Gastroesophageal sphincter (tissue), 4 donors: Measurements from ENCODE around the gene SCO2. TPM values are rescaled to one million over a fixed set of nuclear protein-coding genes. Genes with fewer than 3 reads are reported as not detected.
A peak's percentile ranks its signal among the peaks of the same experiment; 100 is the strongest.

Source experiments
- ATAC-seq: fragments of 150-250 bp; one replicate; pipeline ENCODE4 v1.9.1; 2016; ENCODE audit warnings: mild to moderate bottlenecking, moderate library complexity
- H3K27ac ChIP-seq, 4 donors: fragments of 200-600 bp; sonication (generic) in 3 of 4; 1 replicate in 3 of 4; 2 replicates in 1 of 4; pipeline ENCODE4 v1.5.1; 2016 to 2019
- H3K27me3 ChIP-seq: fragments of 200-600 bp; sonication (generic); one replicate; pipeline ENCODE4 v1.5.1; 2019
- H3K36me3 ChIP-seq, 2 donors: fragments of 200-600 bp; sonication (generic); one replicate each; pipeline ENCODE4 v1.5.1; 2019; ENCODE audit warnings: control low read depth in 1 of 2
- H3K4me1 ChIP-seq, 3 donors: fragments of 200-600 bp; sonication (generic); 1 replicate in 2 of 3; 2 replicates in 1 of 3; pipeline ENCODE4 v1.5.1; 2016 to 2019; ENCODE audit warnings: control low read depth in 2 of 3
- H3K4me3 ChIP-seq, 2 donors: fragments of 200-600 bp; sonication (generic); one replicate each; pipeline ENCODE4 v1.5.1; 2019; ENCODE audit warnings: mild to moderate bottlenecking in 1 of 2, moderate library complexity in 1 of 2
- H3K9me3 ChIP-seq, 3 donors: fragments of 200-600 bp; sonication (generic); one replicate each; pipeline ENCODE4 v1.5.1; 2017 to 2019; ENCODE audit warnings: control low read depth in 2 of 3
- EP300 ChIP-seq: sonication (generic); formaldehyde crosslinking; IDR thresholded peaks from one replicate; pipeline ENCODE4 v1.6.1; 2017; ENCODE audit warnings: antibody characterized with exemption, mild to moderate bottlenecking
- POLR2A ChIP-seq, 2 donors: fragments of 450-650 bp; IDR thresholded peaks; one replicate each; pipeline ENCODE4 v1.6.1; 2017; ENCODE audit warnings: antibody characterized with exemption in 2 of 2, mild to moderate bottlenecking in 2 of 2, moderate library complexity in 1 of 2
- POLR2AphosphoS5 ChIP-seq: sonication (generic); formaldehyde crosslinking; IDR thresholded peaks from one replicate; pipeline ENCODE4 v1.6.1; 2017; ENCODE audit warnings: antibody characterized with exemption
- WGBS, 2 donors: methylation state at CpG; one replicate each; pipeline ENCODE4 v1.1.5; 2018; ENCODE audit warnings: low coverage in 1 of 2; 5-methylcytosine and 5-hydroxymethylcytosine counted together
- total RNA-seq, 4 donors: library from RNA; depleted of rRNA; stranded (reverse); fragments of >200 nt; gene quantifications; one replicate each; pipeline ENCODE4 v1.1.0, GENCODE V29; 2016
- TF ChIP-seq, protein P1 (sequence below), 4 experiments: fragments of 200-600 bp in 2 of 4; fragments of 450-650 bp in 2 of 4; sonication (generic) in 1 of 4; IDR thresholded peaks; one replicate each; pipeline ENCODE4 v1.5.1; 2017 to 2019; ENCODE audit warnings: antibody characterized with exemption in 4 of 4, mild to moderate bottlenecking in 2 of 4, moderate library complexity in 2 of 4

Gene SCO2
- total RNA-seq, 4 donors from 2014 or later = 1.2 to 1.8 TPM; not detected in 2

DNA sequence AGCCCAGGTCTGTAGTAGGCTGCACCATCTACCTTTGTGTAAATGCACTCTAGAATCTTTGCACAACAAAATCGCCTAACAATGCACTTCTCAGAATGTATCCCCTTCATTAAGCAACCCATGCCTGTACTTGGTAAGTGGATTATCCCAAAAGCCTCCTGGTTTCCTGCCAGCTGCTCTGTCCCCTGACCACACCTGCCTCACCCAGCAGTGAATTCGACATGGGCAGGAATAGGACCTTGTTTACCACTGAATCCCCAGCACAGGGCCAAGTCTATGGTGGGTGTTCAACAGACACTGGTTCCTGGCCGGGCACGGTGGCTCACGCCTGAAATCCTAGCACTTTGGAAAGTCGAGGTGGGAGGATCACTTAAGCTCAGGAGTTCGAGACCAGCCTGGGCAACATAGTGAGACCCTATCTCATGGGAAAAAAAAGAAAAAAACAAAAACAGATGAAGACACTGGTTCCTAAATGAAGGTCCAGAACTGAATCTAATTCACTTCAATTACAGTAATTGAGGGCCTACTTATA, 42.4 kb upstream of the SCO2 start:
- Histone ChIP-seq H3K4me3 (no peak overlapping the region), H3K27ac (no peak overlapping the region), H3K36me3 (peaks cover 0 to 55% of the 10 kb centered on the region in 2 donors), H3K4me1 (peaks cover 0 to 18% (median 7%) of the 10 kb centered on the region in 3 donors), H3K27me3 (no peaks in the 10 kb centered on the region), H3K9me3 (no peaks in the 10 kb centered on the region)
- TF ChIP-seq, protein P1, sequence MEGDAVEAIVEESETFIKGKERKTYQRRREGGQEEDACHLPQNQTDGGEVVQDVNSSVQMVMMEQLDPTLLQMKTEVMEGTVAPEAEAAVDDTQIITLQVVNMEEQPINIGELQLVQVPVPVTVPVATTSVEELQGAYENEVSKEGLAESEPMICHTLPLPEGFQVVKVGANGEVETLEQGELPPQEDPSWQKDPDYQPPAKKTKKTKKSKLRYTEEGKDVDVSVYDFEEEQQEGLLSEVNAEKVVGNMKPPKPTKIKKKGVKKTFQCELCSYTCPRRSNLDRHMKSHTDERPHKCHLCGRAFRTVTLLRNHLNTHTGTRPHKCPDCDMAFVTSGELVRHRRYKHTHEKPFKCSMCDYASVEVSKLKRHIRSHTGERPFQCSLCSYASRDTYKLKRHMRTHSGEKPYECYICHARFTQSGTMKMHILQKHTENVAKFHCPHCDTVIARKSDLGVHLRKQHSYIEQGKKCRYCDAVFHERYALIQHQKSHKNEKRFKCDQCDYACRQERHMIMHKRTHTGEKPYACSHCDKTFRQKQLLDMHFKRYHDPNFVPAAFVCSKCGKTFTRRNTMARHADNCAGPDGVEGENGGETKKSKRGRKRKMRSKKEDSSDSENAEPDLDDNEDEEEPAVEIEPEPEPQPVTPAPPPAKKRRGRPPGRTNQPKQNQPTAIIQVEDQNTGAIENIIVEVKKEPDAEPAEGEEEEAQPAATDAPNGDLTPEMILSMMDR (IDR thresholded peaks at IDR 0.05) = no peak
- TF ChIP-seq POLR2A (IDR thresholded peaks at IDR 0.05) (no peak), POLR2AphosphoS5 (no peak)
- ATAC-seq = no peak
- 83 to 100% methylated on average over 1 to 2 of the region's 7 CpGs for WGBS, 2 donors

DNA sequence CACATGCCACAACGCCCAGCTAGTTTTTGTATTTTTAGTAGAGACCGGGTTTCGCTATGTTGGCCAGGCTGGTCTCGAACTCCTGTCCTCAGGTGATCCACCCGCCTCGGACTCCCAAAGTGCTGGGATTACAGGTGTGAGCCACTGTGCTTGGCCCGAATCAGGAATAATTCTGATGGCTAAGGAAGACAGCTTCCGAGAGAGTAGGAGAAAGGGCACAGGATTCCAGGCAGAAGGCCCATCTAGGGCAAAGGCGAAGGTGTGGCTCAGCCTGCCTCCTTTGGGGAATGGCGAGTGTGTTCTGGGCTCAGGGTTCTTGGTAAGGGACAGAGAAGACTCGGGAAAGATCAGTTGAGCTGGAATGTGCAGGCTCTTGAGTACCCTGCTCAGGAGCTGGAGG, 38.9 kb upstream of the SCO2 start:
- Histone ChIP-seq H3K27ac (peak overlapping the region in 1 of 4 donors; percentile 68), H3K4me3 (no peak overlapping the region), H3K9me3 (no peaks in the 10 kb centered on the region), H3K4me1 (peaks cover 0 to 22% (median 7%) of the 10 kb centered on the region in 3 donors), H3K27me3 (no peaks in the 10 kb centered on the region), H3K36me3 (peaks cover 0 to 20% of the 10 kb centered on the region in 2 donors)
- no peak for TF ChIP-seq POLR2A (IDR thresholded peaks at IDR 0.05)
- no peak for TF ChIP-seq POLR2AphosphoS5
- no peak for TF ChIP-seq EP300
- TF ChIP-seq, protein P1 (IDR thresholded peaks at IDR 0.05) = no peak
- WGBS, 2 donors = 74 to 80% methylated on average over 2 to 3 of the region's 11 CpGs
- no peak for ATAC-seq

DNA sequence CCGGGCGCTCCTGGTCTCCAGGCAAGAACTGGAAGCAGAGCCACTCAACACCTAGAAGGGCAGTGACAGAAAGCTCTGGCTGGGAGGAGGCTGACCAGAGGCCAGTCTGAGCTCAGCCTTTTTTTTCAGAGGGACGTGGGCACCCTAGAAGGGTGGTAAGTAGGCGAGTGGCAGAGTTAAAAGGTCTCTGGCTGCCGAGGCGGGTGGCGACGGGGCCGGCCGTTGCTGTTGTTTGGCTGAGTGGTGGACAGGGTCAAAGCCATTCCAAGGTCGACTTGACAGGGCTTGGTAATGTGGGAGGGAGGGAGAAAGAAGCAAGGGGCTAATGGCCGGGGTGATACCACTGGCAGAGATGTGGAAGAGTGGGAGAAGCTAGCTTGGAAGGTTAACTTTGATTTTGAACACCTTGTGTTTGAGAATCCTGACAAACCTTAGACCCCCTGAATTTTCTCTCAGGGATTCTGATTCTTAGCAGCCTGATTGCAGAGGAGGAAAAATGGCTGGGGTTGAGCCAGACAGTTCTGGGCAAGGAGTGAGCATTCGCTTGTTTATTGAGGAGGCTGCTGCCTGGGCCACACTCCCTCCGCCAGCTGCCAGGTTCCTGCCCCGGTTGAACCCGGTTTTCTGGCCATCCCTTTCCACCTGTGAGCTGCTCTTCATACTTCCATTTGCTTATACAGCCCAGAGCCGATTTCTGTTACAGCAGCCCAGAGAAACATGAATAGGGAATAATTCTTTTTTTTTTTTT, 38.2 kb upstream of the SCO2 start:
- Histone ChIP-seq H3K4me3 (peak overlapping the region; percentile 42 to 61), H3K27me3 (no peaks in the 10 kb centered on the region), H3K9me3 (no peaks in the 10 kb centered on the region), H3K36me3 (peaks cover 0 to 13% of the 10 kb centered on the region in 2 donors), H3K27ac (peak overlapping the region in 3 of 4 donors; percentile 68 to 77 (median 72)), H3K4me1 (peaks cover 0 to 22% (median 7%) of the 10 kb centered on the region in 3 donors)
- TF ChIP-seq POLR2AphosphoS5 = no peak
- 16 to 33% methylated on average over 7 to 13 of the region's 17 CpGs for WGBS, 2 donors
- ATAC-seq = peak; percentile 5

DNA sequence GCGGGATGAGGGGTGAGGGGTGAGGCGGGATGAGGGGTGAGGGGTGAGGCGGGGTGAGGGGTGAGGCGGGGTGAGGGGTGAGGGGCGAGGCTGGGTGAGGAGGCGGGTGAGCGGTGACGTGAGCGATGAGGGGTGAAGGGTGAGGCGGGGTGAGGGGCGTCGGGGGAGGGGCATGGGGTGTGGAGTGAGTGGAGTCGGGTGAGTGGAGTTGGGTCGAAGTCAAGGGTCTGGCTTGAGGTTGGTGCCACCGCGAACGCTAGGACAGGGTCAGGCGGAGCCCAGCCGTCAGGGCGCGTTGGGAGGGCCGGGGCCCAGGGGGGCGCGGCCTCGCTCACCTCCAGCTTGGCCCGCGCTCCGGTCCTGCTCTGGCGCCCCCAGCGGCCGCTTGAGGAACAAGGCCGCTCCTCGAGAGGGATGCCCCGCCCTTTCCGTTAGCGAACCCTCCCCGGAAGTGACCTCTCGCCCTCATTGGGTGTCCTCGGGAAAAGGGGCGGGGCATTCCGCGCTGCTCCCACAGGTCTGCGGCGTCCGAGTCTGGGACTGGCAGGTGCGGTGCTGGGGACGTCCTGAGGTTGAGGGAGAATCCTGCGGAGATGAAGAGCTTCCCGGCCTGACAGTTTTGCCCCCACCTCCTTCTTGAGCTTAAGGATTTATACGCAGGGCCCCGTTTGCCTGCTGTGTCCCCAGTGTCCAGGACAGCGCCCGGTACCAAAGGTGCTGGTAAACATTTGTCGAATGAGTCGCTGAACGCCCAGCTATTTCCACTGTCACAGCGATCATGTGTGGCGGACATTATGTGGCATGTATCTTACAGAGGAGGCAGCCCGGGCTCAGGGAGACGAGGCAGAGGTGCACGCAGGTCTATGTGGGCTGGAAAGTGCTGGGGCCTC, 37.4 kb upstream of the SCO2 start, which contains the start of gene SYCE3:
SYCE3 (minus strand) TSS at position 397 of the 890 bp plus-strand sequence. CDS start 6,514 bp downstream, outside the sequence.
- Histone ChIP-seq H3K27me3 (no peaks in the 10 kb centered on the region), H3K4me3 (peak within 1 kb of the TSS; percentile 42 to 61), H3K4me1 (peaks cover 0 to 22% (median 7%) of the 10 kb centered on the region in 3 donors), H3K27ac (peak within 1 kb of the TSS in 3 of 4 donors; percentile 68 to 77 (median 72)), H3K36me3 (peaks cover 0 to 5% of the 10 kb centered on the region in 2 donors), H3K9me3 (no peaks in the 10 kb centered on the region)
- ATAC-seq = peak; percentile 96
- peak; percentile 61 for TF ChIP-seq POLR2AphosphoS5
- no peak for TF ChIP-seq EP300
- TF ChIP-seq POLR2A (IDR thresholded peaks at IDR 0.05) = peak in 1 of 2 donors; percentile 41
- TF ChIP-seq, protein P1 (IDR thresholded peaks at IDR 0.05) = peak in 3 of 4 experiments; percentile 95 to 97 (median 96)
- 1% methylated on average over 27 of the region's 61 CpGs; no CpG with 5 or more reads in 1 of the 2 donors for WGBS, 2 donors
